Esophagus squamous epithelium (tissue), 5 donors: ENCODE measurements around the gene EEF1A2. TPM values are rescaled to one million over a fixed set of nuclear protein-coding genes. Genes with fewer than 3 reads are reported as not detected.

Source experiments
- DNase-seq: peaks from one replicate; lab custom pipeline; 2025; lab: John Stamatoyannopoulos, UW
- H3K27ac ChIP-seq, 4 donors: fragments of 200-600 bp; sonication (generic); one replicate each; pipeline ENCODE4 v1.5.1; 2016 to 2019; ENCODE audit warnings: mild to moderate bottlenecking in 1 of 4
- H3K27me3 ChIP-seq, 4 donors: fragments of 200-600 bp; sonication (generic); 1 replicate in 3 of 4; 2 replicates in 1 of 4; pipeline versions ENCODE4 v1.5.1 to v1.6.0; 2017 to 2021; ENCODE audit warnings: antibody characterized with exemption in 1 of 4
- H3K36me3 ChIP-seq, 3 donors: fragments of 200-600 bp; sonication (generic); one replicate each; pipeline ENCODE4 v1.5.1; 2016 to 2019
- H3K4me1 ChIP-seq, 3 donors: fragments of 200-600 bp; sonication (generic); one replicate each; pipeline ENCODE4 v1.5.1; 2017 to 2019
- H3K4me3 ChIP-seq, 4 donors: fragments of 200-600 bp; sonication (generic); 1 replicate in 3 of 4; 2 replicates in 1 of 4; pipeline ENCODE4 v1.5.1; 2016 to 2019; ENCODE audit warnings: mild to moderate bottlenecking in 2 of 4, moderate library complexity in 1 of 4
- H3K9me3 ChIP-seq, 3 donors: fragments of 200-600 bp; sonication (generic); one replicate each; pipeline ENCODE4 v1.5.1; 2016 to 2019
- POLR2A ChIP-seq, 4 donors: fragments of 450-650 bp; IDR thresholded peaks; one replicate each; pipeline ENCODE4 v1.6.1; 2017; ENCODE audit warnings: antibody characterized with exemption in 4 of 4, mild to moderate bottlenecking in 4 of 4, moderate library complexity in 3 of 4
- WGBS, 2 donors: methylation state at CpG; one replicate each; pipeline ENCODE4 v1.1.5; 2018; 5-methylcytosine and 5-hydroxymethylcytosine counted together
- intact Hi-C: fragments of 100-400 bp; cut with DNase I; formaldehyde crosslinking; loops from one replicate; pipeline ENCODE4 v1.15.0; 2022
- total RNA-seq, 4 donors: library from RNA; depleted of rRNA; stranded (reverse); fragments of >200 nt; gene quantifications; one replicate each; pipeline ENCODE4 v1.1.0, GENCODE V29; 2016
- TF ChIP-seq, protein P1 (sequence below), 6 experiments: fragments of 450-650 bp in 4 of 6; fragments of 200-600 bp in 2 of 6; sonication (generic) in 2 of 6; IDR thresholded peaks; one replicate each; pipeline ENCODE4 v1.5.1; 2016 to 2019; ENCODE audit warnings: antibody characterized with exemption in 6 of 6, mild to moderate bottlenecking in 4 of 6, moderate library complexity in 4 of 6
- donor health status: DM: yes; HTN: yes; CAD: no.

Gene EEF1A2
- total RNA-seq, 4 donors from 2014 or later = 0.44 to 3.1 (median 1.9) TPM

DNA sequence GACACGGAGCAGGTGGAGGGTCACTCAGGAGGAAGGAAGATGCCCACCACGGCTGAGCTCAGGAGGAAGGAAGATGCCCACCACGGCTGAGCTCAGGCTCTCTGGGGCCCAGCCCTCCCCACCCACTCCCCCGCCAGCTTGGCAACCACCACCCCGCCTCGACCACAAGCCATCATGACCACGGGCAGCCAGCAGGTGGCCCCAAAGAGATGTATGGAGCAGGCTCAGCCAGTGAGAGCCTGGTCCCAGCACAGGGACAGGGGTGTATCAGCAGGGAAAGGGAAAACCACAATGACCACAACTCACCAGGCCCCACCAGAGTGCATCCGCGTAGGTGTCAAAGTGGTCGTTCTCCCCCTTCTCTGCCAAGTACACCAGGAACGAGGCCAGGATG is 56.8 kb downstream of the EEF1A2 start:
- no peak for TF ChIP-seq POLR2A (IDR thresholded peaks at IDR 0.05)
- TF ChIP-seq, protein P1, sequence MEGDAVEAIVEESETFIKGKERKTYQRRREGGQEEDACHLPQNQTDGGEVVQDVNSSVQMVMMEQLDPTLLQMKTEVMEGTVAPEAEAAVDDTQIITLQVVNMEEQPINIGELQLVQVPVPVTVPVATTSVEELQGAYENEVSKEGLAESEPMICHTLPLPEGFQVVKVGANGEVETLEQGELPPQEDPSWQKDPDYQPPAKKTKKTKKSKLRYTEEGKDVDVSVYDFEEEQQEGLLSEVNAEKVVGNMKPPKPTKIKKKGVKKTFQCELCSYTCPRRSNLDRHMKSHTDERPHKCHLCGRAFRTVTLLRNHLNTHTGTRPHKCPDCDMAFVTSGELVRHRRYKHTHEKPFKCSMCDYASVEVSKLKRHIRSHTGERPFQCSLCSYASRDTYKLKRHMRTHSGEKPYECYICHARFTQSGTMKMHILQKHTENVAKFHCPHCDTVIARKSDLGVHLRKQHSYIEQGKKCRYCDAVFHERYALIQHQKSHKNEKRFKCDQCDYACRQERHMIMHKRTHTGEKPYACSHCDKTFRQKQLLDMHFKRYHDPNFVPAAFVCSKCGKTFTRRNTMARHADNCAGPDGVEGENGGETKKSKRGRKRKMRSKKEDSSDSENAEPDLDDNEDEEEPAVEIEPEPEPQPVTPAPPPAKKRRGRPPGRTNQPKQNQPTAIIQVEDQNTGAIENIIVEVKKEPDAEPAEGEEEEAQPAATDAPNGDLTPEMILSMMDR (IDR thresholded peaks at IDR 0.05) = peak in 2 of 6 experiments; percentile 15 to 43
- no peak overlapping the region for H3K4me3 ChIP-seq
- peaks cover 0 to 78% (median 0%) of the 10 kb centered on the region in 4 donors for H3K27me3 ChIP-seq
- H3K4me1 ChIP-seq = no peaks in the 10 kb centered on the region
- 59 to 63% methylated on average over 4 to 5 of the region's 11 CpGs for WGBS, 2 donors
- intact Hi-C loops = no loop called here
- DNase-seq = no peak
- no peak overlapping the region for H3K27ac ChIP-seq
- no peaks in the 10 kb centered on the region for H3K9me3 ChIP-seq
- H3K36me3 ChIP-seq = no peaks in the 10 kb centered on the region

DNA sequence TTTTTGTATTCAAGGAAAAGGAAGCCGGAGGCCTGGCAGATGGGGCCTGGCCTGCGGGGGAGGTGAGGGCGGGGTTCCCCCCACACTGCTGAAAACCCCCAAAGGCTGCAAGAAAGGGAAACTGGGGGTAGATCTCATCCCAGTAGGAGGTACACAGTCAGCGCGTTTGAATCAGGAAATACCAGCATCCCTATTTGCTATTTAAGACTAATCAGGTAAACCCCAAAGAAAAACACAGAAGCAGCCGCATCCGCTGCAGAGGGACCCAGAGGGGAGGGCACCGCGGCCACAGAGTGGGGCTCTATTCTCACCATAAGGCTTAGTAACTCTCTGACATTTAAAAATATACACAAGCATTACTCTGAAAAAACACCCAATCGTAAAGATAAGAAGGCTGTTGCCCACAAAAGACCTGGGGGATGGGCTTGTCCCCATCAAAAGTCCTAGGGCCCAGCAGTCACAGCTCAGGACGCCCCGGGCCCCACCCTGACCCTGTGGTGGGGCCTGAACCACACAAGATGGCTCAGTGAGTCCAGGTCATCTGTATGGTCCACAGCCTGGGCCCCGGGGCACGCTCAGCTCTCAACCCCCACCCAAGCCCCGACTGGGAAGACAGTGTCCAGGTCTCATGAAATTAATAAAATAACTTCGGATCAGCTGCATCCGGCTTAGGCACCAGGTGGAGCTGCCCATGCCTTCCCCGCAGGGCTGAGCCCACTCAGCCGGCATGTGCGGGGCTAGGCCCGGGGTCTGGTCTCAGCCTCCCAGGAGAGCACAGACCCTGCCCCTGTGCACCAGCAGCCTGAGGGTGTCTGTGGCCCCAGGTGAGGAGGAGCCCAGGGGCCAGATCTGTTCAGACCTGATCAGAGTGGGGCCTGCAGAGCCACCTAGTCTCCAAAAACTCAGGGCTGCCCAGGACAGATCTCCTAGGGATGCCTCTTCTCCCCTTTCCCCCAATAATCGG is 57.5 kb downstream of the EEF1A2 start:
- no peaks in the 10 kb centered on the region for H3K9me3 ChIP-seq
- peaks cover 0 to 71% (median 0%) of the 10 kb centered on the region in 4 donors for H3K27me3 ChIP-seq
- intact Hi-C loops = no loop called here

DNA sequence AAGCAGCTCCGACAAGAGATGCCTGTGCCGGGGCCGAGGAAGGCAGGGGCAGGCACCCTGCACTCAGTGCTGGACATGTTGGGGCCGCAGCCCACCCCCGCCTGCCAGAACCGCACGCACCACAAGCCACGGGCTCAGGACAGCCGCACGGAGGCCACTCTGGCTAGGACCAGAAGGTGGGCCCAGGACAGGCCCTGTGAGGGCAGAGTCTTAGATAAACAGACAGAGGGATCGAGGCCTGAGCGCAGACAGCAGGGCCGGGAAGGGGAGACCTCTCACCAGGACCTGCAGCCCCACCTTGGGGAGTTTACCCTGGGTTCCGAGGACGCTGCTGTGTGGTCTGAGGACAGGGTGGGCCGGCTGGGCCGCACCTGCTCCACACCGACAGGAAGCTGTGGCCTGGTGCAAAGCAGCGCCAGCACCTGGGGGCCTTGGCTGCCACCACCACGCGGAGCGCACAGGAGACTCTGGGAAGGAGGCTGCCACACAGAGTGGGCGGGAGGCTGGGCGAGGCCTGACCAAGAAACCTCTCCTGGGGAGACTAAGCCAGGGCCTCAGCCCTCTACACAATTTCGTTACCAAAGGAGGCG is 58.4 kb downstream of the EEF1A2 start:
- 77 to 78% methylated on average over 7 to 14 of the region's 26 CpGs for WGBS, 2 donors
- no peak for DNase-seq
- no peaks in the 10 kb centered on the region for H3K36me3 ChIP-seq
- intact Hi-C loops = no loop called here
- H3K9me3 ChIP-seq = no peaks in the 10 kb centered on the region
- no peak overlapping the region for H3K27ac ChIP-seq
- no peaks in the 10 kb centered on the region for H3K4me1 ChIP-seq
- TF ChIP-seq POLR2A (IDR thresholded peaks at IDR 0.05) = no peak
- TF ChIP-seq, protein P1 (IDR thresholded peaks at IDR 0.05) = no peak
- no peak overlapping the region for H3K4me3 ChIP-seq
- peaks cover 0 to 63% (median 0%) of the 10 kb centered on the region in 4 donors for H3K27me3 ChIP-seq

More for the DNA sequence above, 57.5 kb downstream of the EEF1A2 start:
- TF ChIP-seq, protein P1 (IDR thresholded peaks at IDR 0.05) = no peak
- no peak for TF ChIP-seq POLR2A (IDR thresholded peaks at IDR 0.05)
- 30 to 34% methylated on average over 8 to 11 of the region's 22 CpGs for WGBS, 2 donors
- no peak for DNase-seq
- Histone ChIP-seq H3K27ac (no peak overlapping the region), H3K4me3 (no peak overlapping the region), H3K4me1 (no peaks in the 10 kb centered on the region), H3K36me3 (no peaks in the 10 kb centered on the region)

DNA sequence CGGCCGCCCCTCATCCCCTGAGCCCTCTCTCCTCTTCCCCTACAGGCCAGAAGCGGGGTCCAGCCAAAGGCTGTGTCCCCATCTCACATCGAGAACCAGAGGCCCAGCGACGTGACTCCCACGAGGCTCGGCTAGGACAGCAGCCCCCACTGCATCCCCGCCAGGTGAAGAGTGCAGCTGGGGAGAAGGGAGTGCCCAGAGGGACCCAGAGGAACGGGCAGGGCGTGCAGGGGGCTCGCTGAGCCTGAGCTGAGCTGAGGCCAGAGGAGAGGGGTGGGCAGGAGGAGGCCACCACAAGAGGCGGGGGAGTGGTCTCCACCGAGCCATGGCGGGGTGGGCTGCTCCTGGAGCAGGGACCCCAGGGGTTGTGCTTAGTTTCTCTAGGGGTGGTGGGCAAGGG is 59.0 kb downstream of the EEF1A2 start:
- intact Hi-C loops = no loop called here
- DNase-seq = no peak
- TF ChIP-seq POLR2A (IDR thresholded peaks at IDR 0.05) = no peak
- TF ChIP-seq, protein P1 (IDR thresholded peaks at IDR 0.05) = no peak
- Histone ChIP-seq H3K9me3 (no peaks in the 10 kb centered on the region), H3K27me3 (peaks cover 0 to 59% (median 0%) of the 10 kb centered on the region in 4 donors), H3K4me3 (no peak overlapping the region), H3K4me1 (no peaks in the 10 kb centered on the region), H3K36me3 (no peaks in the 10 kb centered on the region), H3K27ac (no peak overlapping the region)
- WGBS, 2 donors = 92% methylated on average over 2 of the region's 15 CpGs; no CpG with 5 or more reads in 1 of the 2 donors

DNA sequence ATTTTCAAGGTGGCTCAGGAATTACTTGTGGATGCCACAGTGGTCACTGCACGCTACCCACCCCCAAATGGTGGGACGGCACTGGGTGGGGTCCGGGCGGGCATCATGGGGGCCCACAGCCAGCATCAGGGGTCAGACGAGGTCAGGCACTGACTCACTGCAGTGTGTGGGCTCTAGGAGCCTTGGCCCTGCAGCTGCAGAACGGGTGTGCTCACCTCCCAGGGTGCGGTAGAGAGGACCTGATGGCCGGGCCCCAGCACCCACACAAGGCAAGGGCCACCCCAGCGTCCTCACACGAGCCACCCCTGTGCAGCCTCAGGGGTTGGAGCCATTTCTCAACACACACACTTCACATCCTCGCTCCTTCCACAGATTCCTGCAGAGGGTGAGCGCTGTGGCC is 60.8 kb downstream of the EEF1A2 start:
- intact Hi-C loops = no loop called here
- H3K9me3 ChIP-seq = no peaks in the 10 kb centered on the region
- 80% methylated on average over 3 of the region's 12 CpGs; no CpG with 5 or more reads in 1 of the 2 donors for WGBS, 2 donors
- no peak overlapping the region for H3K4me3 ChIP-seq
- peaks cover 0 to 65% (median 0%) of the 10 kb centered on the region in 4 donors for H3K27me3 ChIP-seq
- no peaks in the 10 kb centered on the region for H3K36me3 ChIP-seq
- H3K4me1 ChIP-seq = no peaks in the 10 kb centered on the region
- H3K27ac ChIP-seq = no peak overlapping the region
- no peak for TF ChIP-seq POLR2A (IDR thresholded peaks at IDR 0.05)
- TF ChIP-seq, protein P1 (IDR thresholded peaks at IDR 0.05) = no peak
- no peak for DNase-seq
